ENCODE measurements around the gene HOXB9. TPM values are rescaled to one million over a fixed set of nuclear protein-coding genes. Genes with fewer than 3 reads are reported as not detected.

HOXB9 gene
- total RNA-seq, 1 donor from 2014 or later = 0.10 TPM

DNA sequence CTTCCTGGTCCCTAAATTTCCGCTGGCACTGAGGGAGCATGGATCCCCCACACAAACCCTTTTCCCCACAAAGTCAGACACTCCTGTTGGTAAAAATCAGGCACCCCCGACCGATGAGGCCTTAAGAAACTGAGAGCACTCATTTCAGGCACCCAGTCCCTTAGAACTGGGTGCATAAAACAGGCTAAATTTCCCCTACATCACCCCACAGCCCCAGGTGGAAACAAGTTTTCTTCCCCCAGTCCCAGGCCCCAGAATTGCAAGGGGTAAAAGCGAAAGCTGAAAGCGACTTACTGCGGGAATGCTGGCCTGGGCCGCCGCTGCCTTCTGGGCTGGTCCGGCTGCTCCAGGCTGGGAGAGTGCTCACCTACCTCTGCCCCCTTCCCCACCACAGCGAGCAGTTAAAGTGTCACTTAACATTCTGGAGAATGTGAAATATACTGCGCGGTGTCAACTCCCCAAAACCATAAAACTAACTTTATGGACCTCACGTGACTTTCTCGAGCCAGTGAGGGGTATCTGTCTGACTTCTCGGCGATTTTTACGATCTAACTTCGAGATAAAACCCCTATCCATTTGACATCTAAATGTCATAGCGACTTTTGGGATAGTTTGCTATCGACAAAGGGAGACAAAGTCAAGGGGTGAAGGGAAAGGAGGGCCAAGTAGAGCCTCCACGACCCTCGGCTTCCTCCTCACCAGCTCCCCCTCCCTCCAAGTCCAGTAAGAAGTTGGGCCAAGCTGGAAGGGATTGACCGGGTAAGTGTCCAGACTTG, 36.1 kb downstream of the HOXB9 start, which contains the start of gene HOXB3:
Gene HOXB3, minus strand, starts transcription at position 411 of the 776 bp plus-strand sequence. CDS start 37,767 bp downstream, outside the sequence.
- intact Hi-C loops (cut with micrococcal nuclease) = loop anchor here (5.0 to 10.0 kb wide), 2 partner anchors 455 to 563 kb away; no protein-coding TSS in a partner anchor

DNA sequence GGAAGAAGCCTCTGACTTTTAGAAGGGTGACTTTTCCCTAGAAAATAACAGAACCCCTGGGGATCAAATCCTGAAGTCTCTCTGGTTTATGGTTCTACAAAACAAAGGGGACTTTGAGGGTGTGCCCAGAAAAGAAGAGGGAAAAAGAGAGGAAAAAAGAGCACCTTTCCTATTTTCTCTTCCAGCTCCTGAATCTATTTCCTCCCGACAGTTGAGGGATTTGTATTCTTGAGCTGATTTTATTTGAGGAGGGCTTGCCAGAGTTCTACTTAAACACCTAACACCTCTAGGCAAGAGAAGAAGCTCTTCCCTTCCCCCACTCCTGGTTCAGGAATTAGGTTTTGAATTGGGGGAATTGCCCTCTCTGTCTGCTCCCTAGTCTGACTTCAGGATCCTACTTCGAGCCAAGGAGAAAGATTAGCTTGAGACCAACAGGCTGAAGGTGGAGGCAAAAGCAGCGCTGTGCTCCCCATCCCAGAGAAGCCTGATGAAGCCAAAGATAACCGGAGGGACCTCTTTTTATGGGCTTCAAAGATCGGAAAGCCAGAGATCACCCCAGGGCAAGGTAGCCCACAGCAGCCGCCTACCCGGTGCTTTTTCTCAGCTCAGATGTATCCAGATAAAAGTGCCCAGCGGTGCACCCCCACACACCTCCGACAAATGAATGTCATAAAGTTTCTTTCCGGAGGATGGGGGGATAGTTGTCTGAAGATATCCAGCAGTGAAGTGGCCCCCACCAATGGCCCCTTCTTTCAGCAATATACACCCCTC, 36.9 kb downstream of the HOXB9 start:
- intact Hi-C loops (cut with micrococcal nuclease) = no loop called here

GRCh38 chr17:48588528-48588927, 37.6 kb downstream of the HOXB9 start:
- intact Hi-C loops (cut with micrococcal nuclease) = no loop called here

DNA sequence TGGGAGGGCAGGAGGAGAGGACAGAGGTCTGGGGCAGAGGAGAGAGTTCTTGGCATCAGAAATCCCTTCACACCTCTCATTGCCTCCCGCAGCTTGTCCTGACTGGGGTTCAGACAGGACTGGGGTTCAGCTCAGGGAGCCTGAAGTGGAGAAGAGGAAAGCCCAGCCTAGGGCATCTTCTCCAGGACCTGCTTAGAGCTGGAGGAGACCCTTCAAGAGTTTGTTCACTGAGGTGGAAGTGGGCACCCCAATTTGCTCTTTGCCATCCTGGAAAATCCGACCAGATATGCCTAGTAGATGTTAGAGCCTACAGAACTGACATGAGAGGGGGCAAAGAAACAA, 38.1 kb downstream of the HOXB9 start:
- intact Hi-C loops (cut with micrococcal nuclease) = no loop called here

DNA sequence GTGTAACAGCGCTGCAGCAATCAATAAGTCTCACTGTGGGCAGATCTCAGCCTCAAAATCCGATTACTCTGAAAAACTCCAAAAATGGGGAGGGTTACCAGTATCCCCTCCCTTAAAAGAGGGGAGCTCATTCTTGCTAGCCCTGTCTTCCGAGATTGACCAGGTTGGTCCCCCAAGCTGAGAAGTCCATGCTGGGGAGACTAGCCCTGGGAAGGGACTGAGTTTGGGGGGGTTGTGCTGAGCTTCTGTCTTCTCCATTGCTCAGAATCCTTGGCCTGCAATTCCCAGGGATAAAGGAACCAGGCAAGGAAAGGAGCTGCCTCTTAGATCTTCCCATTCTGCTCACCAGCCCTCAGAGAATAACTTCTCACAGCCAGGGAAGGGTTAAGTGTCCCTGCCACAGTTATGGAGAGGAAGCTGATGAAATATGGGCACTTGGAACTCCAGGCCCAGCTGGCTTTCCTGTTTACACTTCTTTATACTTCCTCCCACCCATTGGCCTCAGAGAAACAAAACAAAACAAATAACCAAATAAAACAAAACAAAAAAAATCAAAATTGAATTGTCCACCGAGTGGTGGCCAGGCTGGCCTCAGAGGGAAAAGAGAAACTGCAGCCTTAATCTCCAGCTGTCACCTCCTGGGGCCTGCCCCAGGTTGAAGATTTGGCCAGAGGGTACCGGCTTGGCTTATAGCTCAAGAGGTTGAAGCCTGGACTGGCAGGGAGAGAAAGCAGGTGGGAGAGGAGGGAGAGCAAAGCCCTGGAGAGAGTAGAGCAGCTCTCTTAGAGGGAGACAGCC, 38.7 kb downstream of the HOXB9 start:
- intact Hi-C loops (cut with micrococcal nuclease) = no loop called here

GRCh38 chr17:48586355-48587258, 39.6 kb downstream of the HOXB9 start:
- intact Hi-C loops (cut with micrococcal nuclease) = no loop called here

DNA sequence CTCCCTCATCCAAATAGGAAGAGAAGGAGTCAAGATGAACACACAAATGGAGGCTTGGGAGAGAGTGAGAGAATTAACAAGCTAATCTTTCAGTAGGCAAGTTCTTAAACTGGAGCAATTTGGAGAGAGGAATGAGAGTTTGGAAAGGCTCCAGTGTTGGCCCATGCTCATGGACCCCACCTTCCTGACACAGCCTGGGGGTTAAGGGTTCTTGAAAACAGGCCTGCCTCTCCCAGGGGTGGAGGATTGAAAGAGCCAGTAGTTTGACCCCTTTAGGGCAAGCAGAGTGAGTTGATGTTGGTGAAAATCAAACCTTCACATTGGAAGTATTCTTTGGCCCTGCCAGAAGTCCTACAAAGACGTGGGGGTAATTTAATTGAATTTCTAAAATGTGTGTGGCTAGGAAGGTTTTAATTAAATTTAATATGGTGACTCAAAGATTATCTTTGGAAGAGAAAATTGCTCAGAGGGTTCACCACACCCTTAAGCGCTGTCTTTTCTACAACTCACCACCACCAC, 41.9 kb downstream of the HOXB9 start:
- intact Hi-C loops (cut with micrococcal nuclease) = no loop called here

DNA sequence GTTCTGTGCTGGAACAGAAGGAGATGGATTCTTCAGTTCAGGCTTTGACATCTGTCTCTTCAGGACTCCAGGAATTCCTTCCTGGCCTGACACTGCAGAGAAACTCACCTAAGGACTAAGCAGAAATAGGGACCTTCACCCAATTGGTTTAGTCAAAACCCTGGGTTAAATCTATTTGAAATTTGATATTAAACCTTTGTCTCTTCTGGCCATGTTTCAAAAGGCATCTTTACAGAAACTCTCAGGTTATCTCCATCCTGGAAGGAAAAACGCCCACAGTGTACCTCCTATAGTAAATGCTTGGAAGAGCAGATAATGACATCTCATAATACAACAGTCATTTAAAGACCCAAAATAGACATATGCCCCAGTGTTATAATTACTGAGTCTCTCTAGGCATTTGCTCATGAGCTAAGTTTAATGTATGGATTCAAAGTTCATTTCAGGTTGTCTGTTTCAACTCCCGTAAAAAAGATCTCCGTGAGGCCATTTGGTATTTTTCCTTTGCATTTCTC, 42.4 kb downstream of the HOXB9 start:
- intact Hi-C loops (cut with micrococcal nuclease) = no loop called here

GRCh38 chr17:48582750-48583069, 43.4 kb downstream of the HOXB9 start:
- intact Hi-C loops (cut with micrococcal nuclease) = no loop called here

DNA sequence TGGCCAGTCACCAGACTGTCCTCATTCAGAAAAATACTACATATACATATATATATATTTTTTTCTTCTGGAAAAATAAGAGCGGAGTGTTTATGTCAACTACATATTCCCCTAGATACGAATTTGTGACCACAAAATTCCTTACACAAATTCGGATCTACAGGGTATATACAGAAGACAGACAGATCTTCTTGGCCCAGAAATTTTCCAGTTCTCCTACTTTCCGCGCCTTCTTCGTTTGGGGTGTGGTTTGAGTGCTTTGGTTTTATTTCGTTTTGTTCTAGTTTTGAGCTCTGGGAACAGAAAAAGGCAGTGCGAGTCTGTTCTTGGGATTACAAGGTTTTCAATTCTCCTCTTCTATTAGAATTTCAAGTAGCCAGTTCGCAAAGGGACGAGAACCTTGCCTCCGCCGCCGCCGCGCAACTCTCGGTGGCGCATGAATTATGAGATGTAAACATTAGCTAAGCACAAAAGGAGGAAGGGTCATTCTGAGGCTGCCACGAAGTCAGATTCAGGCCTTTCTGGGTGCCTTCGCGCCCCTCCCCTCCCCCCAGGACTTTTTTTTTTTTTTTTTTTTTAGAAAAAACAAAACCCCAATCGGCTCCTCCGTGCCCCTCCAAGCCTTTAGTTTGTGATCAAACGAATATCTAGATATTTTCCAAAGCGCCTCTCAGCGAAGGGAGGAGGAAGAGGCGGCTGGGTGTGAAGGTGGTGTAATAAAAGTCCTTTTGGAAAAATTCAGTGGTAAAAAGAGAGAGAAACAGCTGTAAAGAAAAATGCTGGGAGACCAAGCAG, 46.2 kb downstream of the HOXB9 start:
- intact Hi-C loops (cut with micrococcal nuclease) = loop anchor here (5.0 kb wide), 1 partner anchor 153 kb away; no protein-coding TSS in a partner anchor

DNA sequence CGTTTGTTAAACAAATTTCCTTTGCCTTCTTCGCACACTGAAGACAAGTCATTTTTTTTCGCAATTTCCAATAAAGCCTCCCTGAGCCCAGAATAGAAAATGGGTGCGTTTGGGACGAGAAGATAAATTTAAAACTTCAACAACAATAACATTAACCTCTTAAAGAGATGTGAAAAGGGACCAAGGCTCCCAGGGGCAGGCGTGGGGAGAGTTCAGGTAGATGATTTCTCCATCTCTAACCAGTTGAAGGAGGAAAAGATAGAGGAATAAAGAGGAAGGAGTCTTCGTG, 46.7 kb downstream of the HOXB9 start:
- intact Hi-C loops (cut with micrococcal nuclease) = loop anchor here (5.0 kb wide), 1 partner anchor 152 kb away; no protein-coding TSS in a partner anchor

DNA sequence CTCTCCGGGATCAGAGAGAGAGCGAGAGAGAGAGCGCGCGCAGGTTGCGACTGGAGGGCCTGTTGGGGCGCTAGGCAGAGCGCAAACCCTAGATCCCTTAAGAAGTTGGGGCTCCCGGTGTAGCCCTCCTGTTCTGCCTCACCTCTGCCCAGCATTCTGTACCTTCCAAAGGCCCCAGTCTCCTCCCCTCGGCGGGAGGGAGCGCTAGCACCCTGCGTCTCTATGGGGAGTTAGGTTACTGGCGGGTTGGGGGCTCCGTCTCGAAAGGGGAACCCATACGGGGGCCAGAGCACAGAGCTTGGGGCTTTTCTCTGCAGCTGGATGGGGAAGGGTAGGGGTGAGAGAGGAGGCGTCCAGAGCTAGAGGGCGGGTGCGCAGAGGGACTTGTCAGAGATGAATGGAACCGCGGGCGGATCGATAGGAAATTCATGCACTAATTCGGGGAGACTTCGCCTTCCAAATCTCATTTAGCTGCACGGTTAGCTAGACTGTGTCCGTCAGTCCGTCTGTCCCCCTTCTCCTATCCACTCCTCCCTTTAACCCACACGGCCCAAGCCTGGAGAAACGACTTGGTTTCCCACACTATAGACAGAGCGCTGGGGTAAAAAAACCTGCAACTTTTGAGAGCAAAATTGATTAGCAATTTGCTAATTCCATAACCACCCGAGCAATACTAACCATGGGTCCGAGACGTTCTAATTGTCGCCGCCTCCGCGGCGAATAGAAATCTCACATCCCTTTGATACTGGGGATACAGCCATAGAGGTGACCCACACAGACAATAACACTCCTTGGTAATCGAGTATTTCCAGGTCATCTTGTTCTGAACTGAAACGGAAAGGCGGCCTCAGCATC, 47.3 kb downstream of the HOXB9 start:
- intact Hi-C loops (cut with micrococcal nuclease) = loop anchor here (1.0 to 5.0 kb wide), 3 partner anchors 36 to 152 kb away; no protein-coding TSS in a partner anchor

- intact Hi-C loops (cut with micrococcal nuclease) = loop anchor here (1.0 to 5.0 kb wide), 3 partner anchors 35 to 151 kb away; no protein-coding TSS in a partner anchor
Observed at GRCh38 chr17:48577946-48578615, 48.1 kb downstream of the HOXB9 start, which contains the start of gene HOXB4. HOXB4 (minus strand) TSS chr17:48578350; CDS start chr17:48578319, 31 bp downstream.

- intact Hi-C loops (cut with micrococcal nuclease) = loop anchor here (5.0 kb wide), 1 partner anchor 150 kb away; no protein-coding TSS in a partner anchor
Observed at GRCh38 chr17:48577330-48577945, 48.7 kb downstream of the HOXB9 start.

GRCh38 chr17:48576479-48577309, 49.5 kb downstream of the HOXB9 start:
- intact Hi-C loops (cut with micrococcal nuclease) = loop anchor here (5.0 kb wide), 1 partner anchor 149 kb away; no protein-coding TSS in a partner anchor

All from T-helper 1 cell treated with Interleukin-12 subunit alpha and Interleukin-12 subunit beta and Interleukin-4 antibody, amounts not matched to agents 30 ng/mL and 1 ng/mL, for 36 hours (primary cell).